Activated CD4-positive, alpha-beta T cell treated with anti-CD3 and anti-CD28 coated beads, Interleukin-2, amount 50 U/mL, for 16 hours (primary cell): Measurements from ENCODE around the gene LACC1.

Source experiments
- DNase-seq: peaks from one replicate; pipeline ENCODE4 v3.0.0-alpha.2; 2020

Gene LACC1

GRCh38 chr13:43879755-43880181 is at the start of gene LACC1:
Gene LACC1, plus strand, starts transcription at chr13:43879904. Its CDS starts 1,082 bp downstream, at chr13:43880986.
- DNase-seq = peak; percentile 20

- no peak for DNase-seq
Measured at GRCh38 chr13:43830497-43830881, 49.2 kb upstream of the LACC1 start.

GRCh38 chr13:43831088-43831487 is 48.6 kb upstream of the LACC1 start:
- DNase-seq = no peak

- no peak for DNase-seq
Measured at GRCh38 chr13:43835701-43836100, 44.0 kb upstream of the LACC1 start.

- no peak for DNase-seq
Measured at GRCh38 chr13:43838909-43839308, 40.8 kb upstream of the LACC1 start.

GRCh38 chr13:43846496-43847158 is 33.1 kb upstream of the LACC1 start:
- DNase-seq = no peak

- DNase-seq = no peak
Measured at GRCh38 chr13:43848001-43848649, 31.6 kb upstream of the LACC1 start.

- DNase-seq = no peak
Measured at GRCh38 chr13:43850873-43851272, 28.8 kb upstream of the LACC1 start.

GRCh38 chr13:43852923-43853404 is 26.7 kb upstream of the LACC1 start:
- no peak for DNase-seq

- no peak for DNase-seq
Measured at GRCh38 chr13:43861863-43862262, 17.8 kb upstream of the LACC1 start.

GRCh38 chr13:43864921-43865320 is 14.8 kb upstream of the LACC1 start:
- no peak for DNase-seq

GRCh38 chr13:43865892-43866291 is 13.8 kb upstream of the LACC1 start:
- DNase-seq = no peak

GRCh38 chr13:43872181-43872580 is 7.5 kb upstream of the LACC1 start:
- no peak for DNase-seq

- peak; percentile 20 for DNase-seq
Measured at GRCh38 chr13:43874504-43875092, 5.1 kb upstream of the LACC1 start.

GRCh38 chr13:43876366-43876765 is 3.3 kb upstream of the LACC1 start:
- no peak for DNase-seq

- no peak for DNase-seq
Measured at GRCh38 chr13:43877326-43877725, 2.4 kb upstream of the LACC1 start.

- no peak for DNase-seq
Measured at GRCh38 chr13:43877766-43878165, 1.9 kb upstream of the LACC1 start.

GRCh38 chr13:43878892-43879754 is 581 bp upstream of the LACC1 start, which contains the start of gene CCDC122:
Gene CCDC122, minus strand, starts transcription at chr13:43879740. Its CDS starts 10,364 bp downstream, at chr13:43869376.
- peak; percentile 76 for DNase-seq

- no peak for DNase-seq
Measured at GRCh38 chr13:43880214-43880855, 631 bp downstream of the LACC1 start.

GRCh38 chr13:43880926-43881325 is 1.2 kb downstream of the LACC1 start:
- DNase-seq = no peak

- no peak for DNase-seq
Measured at GRCh38 chr13:43881580-43881979, 1.9 kb downstream of the LACC1 start.

GRCh38 chr13:43883631-43884030 is 3.9 kb downstream of the LACC1 start:
- no peak for DNase-seq

- no peak for DNase-seq
Measured at GRCh38 chr13:43884222-43884621, 4.5 kb downstream of the LACC1 start.
